Endometrial microvascular endothelial cells (primary cell): ENCODE data around the gene ATG101. TPM values are rescaled to one million over a fixed set of nuclear protein-coding genes. Genes with fewer than 3 reads are reported as not detected.

ENCODE experiments used
- in situ Hi-C: cut with HindIII; loops from 2 replicates; pipeline ENCODE4 v1.10.0; 2017; ENCODE audit warnings: low sequenced_read_pairs, low pct_unique_long_range_greater_than_20kb; ENCODE audit errors: inconsistent ontology term
- total RNA-seq: library from RNA; depleted of rRNA; stranded (reverse); fragments of >200 nt; gene quantifications from one replicate; pipeline ENCODE4 v1.2.3, GENCODE V29; 2015; ENCODE audit errors: inconsistent ontology term

ATG101 gene
- total RNA-seq, 1 donor from 2014 or later, result 83.3 TPM

DNA sequence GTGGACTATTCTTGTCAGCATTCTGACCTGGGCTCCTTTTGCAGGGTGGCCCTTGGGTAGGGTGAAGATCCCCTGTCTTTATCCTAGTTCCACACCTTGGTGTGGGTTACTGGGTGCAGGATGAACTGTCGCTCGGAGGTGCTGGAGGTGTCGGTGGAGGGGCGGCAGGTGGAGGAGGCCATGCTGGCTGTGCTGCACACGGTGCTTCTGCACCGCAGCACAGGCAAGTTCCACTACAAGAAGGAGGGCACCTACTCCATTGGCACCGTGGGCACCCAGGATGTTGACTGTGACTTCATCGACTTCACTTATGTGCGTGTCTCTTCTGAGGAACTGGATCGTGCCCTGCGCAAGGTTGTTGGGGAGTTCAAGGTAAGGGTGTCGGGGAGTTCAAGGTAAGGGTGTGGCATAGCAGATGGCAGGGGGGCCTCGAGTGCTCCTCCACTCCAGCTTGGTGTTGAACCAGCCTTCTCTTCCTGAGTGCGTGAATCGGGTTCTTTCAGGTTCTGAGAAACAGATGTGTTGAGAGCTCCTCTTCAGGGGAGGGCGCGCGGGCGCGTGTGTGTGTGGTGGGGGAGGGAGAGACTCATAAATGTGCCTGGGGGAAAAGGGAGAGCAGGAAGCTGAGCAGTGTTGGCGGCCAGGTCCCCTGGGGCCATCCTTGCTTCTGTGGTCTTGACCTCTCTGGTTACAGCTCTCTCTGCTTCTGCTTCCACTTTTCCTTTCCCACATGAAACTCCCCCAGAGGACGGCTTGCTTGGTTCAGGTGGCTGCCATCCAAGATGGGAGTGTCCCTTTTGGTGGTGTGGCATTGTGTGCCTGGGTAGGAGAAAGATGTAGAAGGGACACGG lies 4.0 kb downstream of the ATG101 start:
- in situ Hi-C loops, result no loop called here

DNA sequence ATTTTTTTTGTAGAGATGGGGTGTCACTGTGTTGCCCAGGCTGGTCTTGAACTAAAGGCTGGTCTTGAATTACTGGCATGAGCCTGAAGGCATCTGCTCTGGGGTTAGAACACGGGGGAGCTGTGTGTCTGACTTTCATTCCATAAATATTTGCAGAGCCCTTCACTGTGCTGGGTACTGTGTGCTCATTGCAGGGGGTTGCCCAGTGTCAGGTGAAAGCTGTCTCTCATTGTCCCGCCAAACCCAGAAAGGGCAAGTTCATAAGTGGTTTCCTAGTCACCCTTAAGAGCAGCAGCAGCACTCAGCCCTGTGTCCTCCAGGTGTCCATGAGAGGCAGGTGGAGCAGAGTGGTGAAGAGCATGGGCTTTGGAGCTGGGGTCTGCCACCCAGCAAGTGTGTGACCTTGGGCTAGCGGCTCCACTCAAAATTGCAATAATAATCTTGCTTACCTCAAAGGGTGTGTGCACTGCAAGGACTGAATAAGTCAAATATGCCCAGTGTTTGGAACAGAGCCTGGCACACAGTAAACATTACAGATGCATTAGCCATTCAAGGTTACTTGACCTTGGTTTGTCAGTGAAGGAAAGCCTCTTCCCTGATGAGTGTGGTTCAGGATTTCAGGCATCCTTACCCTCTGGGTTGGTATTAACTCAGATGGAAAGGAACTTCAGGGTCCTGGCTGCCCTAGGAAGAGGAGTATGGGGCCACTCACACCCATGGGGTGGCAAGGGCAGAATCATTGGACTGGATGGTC lies 5.4 kb downstream of the ATG101 start:
- in situ Hi-C loops, result no loop called here

DNA sequence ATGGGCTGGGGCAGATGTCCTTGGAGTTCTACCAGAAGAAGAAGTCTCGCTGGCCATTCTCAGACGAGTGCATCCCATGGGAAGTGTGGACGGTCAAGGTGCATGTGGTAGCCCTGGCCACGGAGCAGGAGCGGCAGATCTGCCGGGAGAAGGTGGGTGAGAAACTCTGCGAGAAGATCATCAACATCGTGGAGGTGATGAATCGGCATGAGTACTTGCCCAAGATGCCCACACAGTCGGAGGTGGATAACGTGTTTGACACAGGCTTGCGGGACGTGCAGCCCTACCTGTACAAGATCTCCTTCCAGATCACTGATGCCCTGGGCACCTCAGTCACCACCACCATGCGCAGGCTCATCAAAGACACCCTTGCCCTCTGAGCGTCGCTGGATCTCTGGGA lies 7.0 kb downstream of the ATG101 start:
- in situ Hi-C loops, result no loop called here

DNA sequence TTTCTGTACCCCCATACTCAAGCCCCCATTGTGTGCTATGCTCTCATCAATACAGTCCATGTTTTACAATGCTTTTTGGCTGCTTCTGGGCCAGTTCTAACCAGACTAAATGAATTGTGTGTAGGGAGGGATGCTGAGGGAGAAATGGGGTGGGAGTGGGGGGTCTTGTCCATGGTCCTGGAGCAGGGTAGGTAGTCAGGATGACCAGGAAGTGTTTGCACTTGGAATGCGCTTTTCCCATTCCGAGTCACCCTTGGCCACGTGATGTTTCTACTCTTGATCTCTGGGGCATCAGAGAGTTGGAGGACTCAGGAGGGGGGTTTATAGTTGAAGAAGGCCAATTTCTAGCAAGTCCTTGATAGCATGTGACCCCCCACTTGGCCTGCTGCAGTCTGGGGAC lies 8.5 kb downstream of the ATG101 start:
- in situ Hi-C loops, result no loop called here

DNA sequence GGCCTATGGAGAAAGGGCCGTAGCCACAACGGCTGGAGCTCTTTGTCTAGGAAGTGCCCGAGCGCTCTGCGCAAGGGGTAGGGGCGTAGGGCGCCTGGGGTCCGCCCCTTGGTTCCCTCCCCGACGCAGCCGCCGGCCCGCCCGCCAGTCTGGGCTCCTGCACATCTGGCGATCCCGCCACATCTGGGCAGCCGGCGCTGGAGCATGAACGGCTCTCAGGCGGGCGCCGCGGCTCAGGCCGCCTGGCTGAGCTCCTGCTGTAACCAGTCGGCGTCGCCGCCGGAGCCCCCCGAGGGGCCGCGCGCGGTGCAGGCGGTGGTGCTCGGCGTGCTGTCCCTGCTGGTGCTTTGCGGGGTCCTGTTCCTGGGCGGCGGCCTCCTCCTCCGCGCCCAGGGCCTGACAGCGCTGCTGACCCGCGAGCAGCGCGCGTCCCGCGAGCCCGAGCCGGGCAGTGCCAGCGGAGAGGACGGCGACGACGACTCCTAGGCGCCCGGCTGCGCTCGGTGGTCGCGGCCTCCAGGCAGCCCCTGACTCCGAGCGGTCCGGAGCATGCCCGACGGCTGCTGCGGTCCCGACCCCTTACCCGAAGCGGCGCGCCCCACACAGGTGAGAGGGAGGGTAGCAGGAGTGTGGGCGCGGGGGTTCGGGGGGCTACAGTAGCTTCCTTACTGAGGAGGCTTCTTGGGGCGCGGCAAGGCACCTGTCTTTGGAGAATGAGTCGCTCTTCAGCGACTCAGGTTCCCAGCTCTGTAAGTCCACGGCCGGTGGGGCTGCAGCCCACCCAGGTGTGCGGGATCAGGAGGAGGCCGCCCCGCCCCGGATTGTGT lies 10.0 kb downstream of the ATG101 start, which contains the start of gene SMIM41:
TSS of gene SMIM41 (plus strand) at position 129 of the 827 bp plus-strand sequence. CDS start at position 205, 76 bp downstream.
- in situ Hi-C loops, result no loop called here

DNA sequence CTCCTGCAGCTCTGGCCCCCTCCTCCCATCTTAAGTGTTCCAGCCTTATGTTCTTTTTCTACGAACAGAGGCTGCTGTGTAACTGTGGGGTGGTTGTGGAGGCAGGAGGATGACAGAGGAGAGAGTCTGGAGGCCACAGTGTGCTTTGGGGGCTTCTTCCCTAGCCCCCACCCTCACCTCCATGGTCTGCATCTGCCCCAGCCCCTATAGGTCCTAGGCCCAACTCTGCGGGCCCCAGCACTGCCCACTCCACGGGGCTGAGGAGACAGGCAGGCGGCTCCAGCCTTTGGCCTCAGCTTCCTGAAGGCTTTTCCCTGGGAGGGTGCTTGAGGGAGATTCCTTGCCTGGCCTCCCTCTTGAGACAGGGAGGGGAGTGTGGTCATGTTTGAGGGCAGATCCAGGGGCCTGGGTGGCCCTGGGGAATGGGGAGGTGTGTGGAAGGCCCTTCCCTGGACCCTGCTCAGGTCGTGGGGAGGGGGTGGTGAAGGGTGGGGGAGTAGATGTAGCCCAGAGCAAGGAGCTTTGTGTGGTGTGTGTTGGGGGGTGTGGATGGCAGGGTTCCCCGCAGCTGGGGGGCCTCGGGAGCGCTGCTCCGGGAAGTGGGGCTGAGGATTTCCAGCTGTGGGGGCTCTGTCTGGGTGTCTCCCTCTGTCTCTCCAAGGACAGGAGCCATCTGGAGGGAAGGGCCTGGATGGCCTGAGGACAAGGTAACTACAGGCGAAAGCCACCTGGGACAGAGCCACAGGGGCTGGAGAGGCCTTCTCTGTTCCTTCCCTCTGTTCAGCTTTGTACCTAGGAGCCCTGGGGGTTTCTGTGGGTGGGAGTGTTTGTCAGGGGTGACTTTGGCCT lies 10.8 kb downstream of the ATG101 start:
- in situ Hi-C loops, result no loop called here

DNA sequence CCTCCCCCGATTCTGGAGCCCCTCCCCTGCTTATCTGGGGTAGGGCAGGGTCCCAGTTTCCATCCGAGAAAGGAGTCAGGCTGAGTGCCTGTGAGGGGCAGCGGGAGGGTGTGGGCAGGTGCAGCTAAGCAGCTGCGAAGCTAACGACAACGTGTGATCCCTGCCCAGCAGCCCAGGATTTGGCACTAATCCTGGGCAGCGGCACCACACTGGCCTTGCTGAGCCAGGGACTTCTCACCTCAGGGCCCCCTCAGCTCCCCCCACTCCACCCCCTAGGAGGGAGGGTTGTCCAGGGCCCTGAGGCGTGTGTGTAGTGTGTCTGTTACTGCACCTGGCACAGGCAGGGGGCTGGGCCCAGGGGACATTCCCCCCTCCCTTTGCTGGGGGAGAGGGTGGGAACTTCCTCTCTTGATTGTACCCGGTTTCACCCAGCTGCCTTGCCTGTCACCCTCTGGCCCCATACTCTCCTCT lies 11.5 kb downstream of the ATG101 start:
- in situ Hi-C loops, result no loop called here

DNA sequence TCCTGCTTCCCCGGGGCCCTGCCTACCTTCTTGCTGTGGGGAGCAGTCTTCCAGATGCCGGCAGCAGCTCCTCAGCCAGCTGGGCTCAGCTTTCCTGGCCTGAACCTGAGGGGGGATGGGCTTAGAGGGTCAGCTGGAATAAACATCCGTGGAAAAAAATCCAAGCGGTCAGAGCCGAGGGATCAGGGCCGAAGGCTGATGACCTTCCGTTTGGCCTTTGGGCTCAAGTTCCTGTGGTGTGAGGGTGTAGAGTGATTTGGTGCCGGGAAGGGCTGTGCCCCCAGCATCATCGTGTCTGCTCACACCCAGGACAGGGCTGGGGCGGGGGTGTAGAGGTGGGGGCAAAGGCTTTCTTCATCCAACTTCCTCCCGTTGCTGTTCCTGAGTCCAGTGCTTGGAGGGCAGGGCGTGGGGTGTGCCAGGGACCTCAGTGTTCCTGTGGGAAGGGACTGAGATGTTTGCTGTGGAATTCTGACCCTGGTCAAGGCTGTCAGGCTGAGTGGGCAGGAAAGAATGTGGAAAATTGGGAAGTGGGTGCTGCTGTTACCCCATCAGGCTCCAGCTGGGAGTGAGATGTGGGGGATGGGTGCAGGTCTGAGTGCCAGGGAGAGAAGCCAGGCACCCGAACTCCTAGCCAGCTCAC lies 12.4 kb downstream of the ATG101 start:
- in situ Hi-C loops, result no loop called here

DNA sequence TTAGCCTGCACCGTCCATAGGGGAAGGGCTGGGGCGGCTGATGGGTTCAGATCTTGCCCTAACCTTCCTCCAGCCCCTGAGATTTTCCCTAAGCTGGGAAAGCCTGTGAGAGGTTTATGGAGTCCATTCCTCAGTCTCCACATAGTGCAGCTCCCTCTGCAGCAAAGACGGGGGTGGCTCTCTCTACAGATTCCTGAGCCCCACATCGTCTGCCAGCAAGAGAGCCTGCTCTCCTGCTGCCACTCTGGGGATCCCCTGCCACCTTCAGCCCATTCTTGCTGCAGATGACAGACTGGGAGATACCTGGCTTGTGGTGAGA lies 12.8 kb downstream of the ATG101 start:
- in situ Hi-C loops, result no loop called here

DNA sequence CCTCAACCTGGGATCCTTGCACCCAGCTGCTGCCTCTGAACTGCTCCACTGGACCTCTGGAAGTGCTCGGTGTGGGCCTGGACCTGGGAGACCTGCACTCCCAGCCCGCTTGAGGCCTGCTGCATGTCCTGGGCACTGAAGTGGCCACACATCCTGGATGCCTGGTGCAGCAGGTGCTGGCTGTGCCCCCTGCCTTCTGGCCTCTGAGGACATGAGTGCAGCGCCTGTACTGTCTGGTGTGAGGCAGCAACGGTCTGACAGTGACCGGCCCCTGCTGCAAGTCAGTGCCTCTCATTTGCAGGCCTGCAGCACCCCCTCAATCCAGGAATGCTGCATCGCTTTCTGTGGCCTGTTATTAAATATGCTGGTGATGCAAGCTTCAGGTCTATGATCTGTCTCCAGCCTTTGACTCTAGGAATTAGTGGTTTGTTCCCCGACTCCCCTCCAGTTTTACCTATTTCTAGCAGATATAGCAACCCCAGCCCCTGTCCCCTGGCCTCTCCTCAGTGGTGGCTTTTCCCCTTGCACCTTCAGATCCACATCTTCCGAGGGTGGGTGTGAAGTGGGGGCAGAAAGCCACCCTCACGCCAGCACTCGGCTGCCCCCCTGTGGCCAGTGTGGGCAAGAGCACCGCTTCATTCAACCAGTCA lies 13.3 kb downstream of the ATG101 start:
- in situ Hi-C loops, result no loop called here

DNA sequence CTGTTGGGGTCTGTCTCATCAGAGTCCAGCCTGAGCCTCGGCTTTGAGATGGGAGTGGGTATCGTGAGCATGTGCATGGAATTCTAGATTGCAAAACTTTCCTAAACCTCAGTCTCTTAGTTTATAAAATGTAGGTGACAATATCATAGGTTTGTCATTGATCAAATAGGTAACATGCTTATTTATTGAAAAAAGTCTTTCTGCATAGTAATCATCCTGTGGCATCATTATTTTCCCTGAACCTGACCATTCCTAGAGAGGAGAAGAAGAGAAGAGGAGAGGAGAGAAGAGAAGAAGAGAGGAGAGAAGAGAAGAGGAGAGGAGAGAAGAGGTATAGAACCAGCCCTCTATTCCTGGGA lies 13.8 kb downstream of the ATG101 start:
- in situ Hi-C loops, result no loop called here

DNA sequence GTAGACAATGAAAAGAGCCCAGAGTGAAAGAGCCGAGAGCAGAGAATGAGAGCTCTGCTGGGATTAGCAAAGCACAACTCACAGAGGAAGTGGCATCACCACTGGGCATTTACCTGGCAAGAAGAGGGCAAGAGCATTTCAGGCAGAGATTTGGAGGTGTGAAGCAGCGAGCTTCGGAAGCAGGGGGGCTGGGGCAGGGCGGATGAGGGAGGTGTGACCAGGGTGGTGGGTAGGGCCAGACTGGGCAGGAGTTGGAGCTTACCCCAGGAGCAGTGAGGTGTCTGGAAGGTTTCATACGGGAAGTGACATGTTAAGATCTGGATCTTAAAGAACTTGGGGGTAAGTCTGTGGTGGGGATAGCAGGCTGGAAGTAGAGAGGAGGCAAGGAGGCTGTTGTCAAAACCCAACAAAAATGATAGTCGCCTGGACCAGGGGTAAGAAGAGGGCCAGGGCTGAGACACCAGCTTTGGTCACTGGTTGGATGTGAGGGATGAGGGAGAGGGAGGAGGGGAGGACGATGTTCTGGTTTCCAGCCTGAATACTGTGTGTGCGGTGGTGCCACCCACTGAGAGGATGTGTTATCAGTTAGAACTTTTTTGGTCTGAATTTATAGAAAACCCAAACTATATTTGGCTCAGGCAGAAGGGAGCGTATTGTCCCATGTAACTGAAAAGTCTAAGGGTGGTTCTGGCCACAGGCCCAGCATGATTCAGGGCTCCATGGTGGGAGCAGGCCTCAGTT lies 14.9 kb downstream of the ATG101 start:
- in situ Hi-C loops, result no loop called here

DNA sequence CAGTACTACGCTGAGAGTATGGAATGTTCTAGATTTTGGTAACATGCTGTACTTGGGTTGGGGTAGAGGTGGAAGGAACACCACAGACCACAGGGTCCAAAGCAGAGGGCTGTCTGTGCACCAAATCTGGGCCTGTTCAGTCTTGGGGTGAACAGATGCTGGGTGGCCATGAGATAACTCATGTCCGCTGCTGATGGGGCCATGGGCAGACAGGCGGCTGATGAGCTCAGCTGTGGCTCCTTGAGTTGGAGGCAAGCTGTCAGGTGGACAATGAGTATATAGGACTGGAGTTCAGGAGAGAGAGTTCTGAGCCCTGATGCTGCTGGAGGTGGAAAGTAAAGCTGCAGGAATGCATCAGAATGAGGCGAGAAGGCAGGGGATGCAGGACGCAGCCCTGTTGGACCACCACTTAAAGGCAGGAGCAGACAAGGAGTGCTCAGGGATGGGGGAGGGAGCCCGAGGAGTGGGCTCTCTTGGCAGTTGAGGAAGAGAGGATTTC lies 16.0 kb downstream of the ATG101 start:
- in situ Hi-C loops, result no loop called here

DNA sequence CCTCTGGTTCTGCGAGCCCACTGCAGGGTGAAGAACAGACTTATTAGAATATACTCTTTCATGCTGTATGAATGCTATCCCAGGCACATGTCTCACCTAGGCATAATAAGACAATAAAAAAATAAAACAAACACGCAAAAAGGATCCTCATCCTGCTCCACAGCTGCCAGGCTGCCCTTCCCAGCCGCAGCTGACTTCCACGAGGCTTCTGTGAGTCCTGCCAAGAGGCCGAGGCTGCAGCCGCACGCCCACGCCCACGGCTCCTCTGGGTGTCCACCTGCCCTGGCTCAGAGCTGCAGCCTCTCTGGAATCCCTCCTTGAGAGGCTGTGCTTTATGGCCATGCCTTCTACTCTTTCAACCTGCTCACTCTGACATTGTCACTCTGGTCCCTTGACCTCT lies 16.6 kb downstream of the ATG101 start:
- in situ Hi-C loops, result no loop called here

DNA sequence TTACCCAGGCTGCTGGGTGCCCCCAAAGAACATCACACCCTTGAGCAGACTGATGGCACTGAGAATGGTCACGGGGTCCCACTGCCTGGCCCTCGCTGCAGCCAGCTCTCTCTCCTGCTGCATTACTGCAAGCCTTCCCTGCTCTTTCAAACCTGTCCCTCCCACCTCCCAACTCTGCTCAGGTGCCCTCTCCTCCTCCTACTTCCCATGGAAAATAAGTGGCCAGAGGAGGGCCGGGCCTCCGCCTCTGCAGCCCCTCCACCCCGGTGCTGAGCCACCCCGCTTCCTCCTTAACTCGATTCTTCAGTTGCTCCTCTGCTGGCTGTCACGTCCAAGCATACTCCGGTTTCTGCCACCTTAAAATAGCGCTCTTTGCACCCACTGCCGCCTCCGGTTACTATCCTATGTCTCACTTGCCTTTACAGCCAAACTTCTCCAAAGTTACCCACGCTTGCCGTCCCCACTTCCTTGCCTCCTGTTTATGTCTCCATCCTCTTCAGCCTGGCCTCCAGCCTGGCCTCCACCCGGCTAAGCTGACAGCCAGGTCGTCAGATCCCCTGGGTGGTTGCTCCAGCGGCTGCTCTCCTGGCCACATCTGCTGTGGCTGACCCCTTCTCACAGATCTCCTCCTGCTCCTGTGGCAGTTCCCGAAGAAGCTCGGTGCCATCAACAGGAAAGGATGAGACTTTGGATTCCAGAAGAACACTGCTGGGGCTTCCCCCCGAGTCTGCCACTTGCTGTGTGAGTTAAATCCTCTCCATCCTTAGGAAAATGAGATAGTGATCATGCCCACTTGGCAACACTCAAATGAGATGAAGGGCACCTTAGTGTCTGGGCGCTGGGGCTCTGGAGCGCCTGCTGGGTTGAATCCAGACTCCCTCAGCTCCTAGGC lies 17.4 kb downstream of the ATG101 start:
- in situ Hi-C loops, result no loop called here
